Ecto neural progenitor cell (in vitro differentiated cells): ENCODE data around the gene TMCO4.
"Not testable (repeated sequence)": the region's sequence is repeated elsewhere in the genome, so short reads cannot be mapped to it uniquely, and the experiment has no call there.

Experiments
- DNase-seq: peaks from one replicate; pipeline ENCODE4 v3.0.0-alpha.2; 2018; ENCODE audit warnings: low spot score

The TMCO4 gene

GRCh38 chr1:19799230-19800075, at the start of gene TMCO4:
TSS of gene TMCO4 (minus strand) at chr1:19799916. CDS start at chr1:19780758, 19,158 bp downstream.
- peak; percentile 58 for DNase-seq

- not testable (repeated sequence) for DNase-seq
Observed at GRCh38 chr1:19849307-19849706, 49.6 kb upstream of the TMCO4 start.

- DNase-seq, result not testable (repeated sequence)
Observed at GRCh38 chr1:19847334-19847733, 47.6 kb upstream of the TMCO4 start.

DNA sequence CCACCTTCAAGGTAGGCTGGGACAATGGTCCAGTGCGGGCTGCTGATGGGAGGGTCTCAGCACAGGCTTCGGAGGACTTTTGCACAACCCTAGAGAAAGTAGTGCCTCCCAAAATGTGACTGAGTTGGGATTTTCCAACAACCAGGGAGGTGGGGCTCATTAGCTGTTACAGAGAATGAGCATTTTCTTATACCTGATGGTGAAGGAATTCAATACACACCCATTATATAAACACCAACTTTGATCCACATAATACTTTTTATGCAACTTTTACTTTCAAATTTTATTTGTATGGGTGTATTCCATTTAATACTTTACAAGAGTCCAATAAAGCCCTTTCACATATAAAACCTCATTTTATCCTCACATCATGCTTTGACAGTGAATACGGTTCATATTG, 46.6 kb upstream of the TMCO4 start:
- no peak for DNase-seq

DNA sequence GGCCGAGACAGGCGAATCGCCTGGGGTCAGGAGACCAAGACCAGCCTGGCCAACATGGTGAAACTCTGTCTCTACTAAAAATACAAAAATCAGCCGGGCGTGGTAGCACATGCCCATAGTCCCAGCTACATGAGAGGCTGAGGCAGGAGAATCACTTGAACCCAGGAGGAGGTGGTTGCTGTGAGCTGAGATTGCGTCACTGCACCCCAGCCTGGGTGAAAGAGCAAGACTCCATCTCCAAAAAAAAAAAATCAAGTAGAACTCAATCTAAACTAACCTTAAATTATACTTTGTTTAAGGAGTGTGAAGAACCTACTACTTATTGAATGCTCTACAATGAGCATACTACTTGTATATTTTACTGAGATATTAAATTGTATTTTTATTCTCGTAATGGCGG, 45.8 kb upstream of the TMCO4 start:
- DNase-seq, result no peak

- DNase-seq, result no peak
Observed at GRCh38 chr1:19844731-19845495, 45.2 kb upstream of the TMCO4 start.

- DNase-seq, result no peak
Observed at GRCh38 chr1:19840228-19840627, 40.5 kb upstream of the TMCO4 start.

DNA sequence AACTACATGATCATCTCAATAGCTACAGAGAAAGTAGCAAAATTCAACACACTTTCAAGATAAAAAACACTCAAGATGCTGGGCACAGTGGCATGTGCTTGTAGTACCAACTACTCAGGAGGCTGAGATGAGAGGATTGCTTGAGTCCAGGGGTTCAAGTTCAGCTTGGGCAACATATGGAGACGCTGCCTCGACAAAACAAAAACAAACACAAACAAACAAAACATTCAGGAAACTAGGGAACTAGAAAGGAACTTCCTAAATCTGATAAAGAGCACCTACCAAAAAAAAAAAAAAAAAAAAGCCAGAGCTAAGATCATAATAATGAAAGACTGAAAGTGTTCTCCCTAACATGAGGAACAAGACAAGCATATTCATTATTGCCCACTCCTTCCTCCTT, 38.1 kb upstream of the TMCO4 start:
- DNase-seq, result no peak

DNA sequence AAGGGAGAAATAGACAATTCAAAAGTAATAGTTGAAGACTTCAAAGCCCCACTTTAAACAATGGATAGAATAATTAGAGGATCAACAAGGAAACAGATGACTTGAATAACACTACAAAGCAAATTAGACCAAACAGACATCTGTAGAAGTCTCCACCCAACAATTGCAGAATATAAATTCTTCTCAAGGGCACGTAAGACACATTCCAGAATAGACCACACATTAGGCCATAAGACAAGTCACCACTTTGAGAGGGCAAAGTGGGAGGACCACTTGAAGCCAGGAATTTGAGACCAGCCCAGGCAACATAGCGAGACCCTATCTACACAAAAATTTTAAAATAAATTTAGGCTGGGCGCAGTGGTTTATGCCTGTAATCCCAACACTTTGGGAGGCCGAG, 35.9 kb upstream of the TMCO4 start:
- DNase-seq, result no peak

- DNase-seq, result no peak
Observed at GRCh38 chr1:19831441-19831840, 31.7 kb upstream of the TMCO4 start.

DNA sequence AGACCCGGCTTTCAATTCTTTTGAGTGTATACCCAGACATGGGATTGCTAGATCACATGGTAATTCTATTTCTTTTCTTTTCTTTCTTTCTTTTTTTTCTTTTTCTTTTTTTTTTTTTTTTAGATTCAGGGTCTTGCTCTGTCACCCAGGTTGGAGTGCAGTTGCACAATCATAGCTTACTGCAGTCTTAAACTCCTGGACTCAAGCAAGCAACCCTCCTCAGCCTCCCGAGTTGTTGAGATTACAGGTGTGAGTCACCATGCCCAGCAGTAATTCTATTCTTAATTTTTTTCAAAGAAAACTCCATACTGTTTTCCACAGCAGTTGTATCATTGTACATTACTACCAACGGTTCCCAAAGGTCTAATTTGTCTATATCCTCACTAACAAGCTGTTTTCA, 28.8 kb upstream of the TMCO4 start:
- no peak for DNase-seq

- peak; percentile 51 for DNase-seq
Observed at GRCh38 chr1:19825298-19825697, 25.6 kb upstream of the TMCO4 start.

GRCh38 chr1:19824541-19824940, 24.8 kb upstream of the TMCO4 start:
- DNase-seq, result no peak

DNA sequence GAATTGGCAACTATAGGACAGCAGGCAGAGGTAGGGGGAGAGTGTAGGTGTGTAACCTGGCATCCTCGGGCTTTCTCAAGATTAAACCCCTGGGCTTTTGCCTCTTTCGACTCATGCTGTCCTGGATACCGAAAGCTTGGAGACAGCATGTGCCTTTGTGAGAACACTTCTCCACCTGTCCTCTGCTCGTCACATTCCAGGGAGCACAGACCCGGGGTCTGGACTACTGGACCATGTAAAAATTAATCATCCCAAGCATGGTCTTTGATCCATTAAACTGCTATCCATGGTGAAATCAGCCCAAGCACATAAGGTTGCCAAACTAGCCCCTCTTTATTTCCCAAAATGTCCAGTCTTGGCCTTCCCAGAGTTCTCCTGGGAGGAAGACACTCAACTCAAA, 24.3 kb upstream of the TMCO4 start:
- no peak for DNase-seq

- DNase-seq, result no peak
Observed at GRCh38 chr1:19819701-19820100, 20.0 kb upstream of the TMCO4 start.

DNA sequence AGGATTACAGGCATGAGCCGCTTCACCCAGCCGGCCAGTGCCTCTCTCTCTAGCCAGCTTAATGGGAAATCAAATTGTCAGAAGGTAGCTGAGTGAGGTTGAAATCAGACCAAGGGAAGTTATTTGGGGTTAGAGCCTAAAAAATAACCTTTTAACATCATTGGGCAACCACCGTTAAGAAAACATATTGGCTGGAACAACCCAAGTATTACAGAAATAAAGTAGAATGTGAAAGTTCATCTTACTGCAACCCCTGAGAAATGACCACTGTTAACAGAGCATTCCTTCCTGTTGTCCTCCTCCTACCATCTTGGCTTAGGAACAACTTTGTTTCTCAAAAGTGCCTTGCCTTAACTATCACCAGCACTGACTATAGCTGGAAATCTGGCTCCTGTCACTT, 18.6 kb upstream of the TMCO4 start:
- no peak for DNase-seq

GRCh38 chr1:19817160-19817559, 17.4 kb upstream of the TMCO4 start:
- DNase-seq, result no peak

DNA sequence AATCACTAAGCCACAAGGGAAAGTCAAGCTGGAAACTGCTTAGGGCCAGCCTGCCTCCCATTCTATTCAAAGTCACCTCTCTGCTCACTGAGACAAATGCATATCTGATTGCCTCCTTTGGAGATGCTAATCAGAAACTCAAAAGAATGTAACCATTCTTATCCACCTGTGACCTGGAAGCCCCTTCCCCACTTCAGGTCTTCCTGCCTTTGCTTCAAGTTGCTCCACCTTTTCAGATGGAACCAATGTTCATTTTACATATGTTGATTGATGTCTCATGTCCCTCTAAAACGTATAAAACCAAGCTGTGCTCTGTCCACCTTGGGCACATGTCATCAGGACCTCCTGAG, 17.0 kb upstream of the TMCO4 start:
- DNase-seq, result not testable (repeated sequence)

- DNase-seq, result no peak
Observed at GRCh38 chr1:19815801-19816736, 16.4 kb upstream of the TMCO4 start.

DNA sequence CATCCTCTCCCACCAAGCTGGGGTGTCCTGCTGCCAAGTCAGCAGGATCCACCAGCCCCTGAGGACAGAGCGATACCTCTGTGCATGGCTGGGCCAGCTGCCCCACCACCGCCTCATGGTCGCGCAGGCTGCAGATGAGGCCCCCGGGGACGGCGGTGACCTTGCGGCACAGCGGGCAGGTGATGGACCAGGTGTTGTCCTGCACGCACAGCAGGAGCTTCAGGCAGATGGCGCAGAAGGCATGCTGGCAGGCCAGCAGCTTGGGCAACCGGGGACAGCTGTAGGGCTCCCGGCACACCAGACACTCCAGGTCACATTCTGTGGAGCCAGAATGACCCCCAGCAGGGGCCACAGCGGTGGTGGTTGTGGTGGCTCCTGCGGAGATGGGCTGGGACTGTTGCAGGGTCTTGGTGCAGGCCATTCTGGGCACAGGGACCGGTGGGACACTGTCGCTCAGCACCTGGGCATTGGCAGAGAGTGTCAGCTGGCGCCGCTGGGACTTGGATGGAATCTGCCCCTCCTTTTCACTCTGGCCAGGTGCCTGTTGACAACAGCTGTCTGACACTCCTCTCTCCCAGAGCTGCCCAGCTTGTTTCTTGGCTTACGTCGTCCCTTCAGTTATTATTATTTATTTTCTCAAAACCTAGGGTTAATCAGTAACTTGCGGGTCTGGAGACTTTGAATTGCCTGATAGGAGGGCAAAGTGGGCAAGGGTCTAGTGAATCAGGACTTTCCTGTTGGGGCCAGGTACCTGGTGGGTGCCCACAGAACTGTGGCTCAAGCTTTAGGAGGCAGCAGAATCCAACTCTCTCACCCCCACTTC, 15.2 kb upstream of the TMCO4 start, which contains the start of gene RNF186:
Gene RNF186 (minus strand): TSS at position 603 of the 823 bp plus-strand sequence. CDS start 182 bp downstream, at position 421.
- no peak for DNase-seq

- no peak for DNase-seq
Observed at GRCh38 chr1:19814244-19814661, 14.5 kb upstream of the TMCO4 start.
